GM12878 (cell line): ENCODE measurements around the gene MAL. TPM values are rescaled to one million over a fixed set of nuclear protein-coding genes. Genes with fewer than 3 reads are reported as not detected.
A peak's percentile ranks its signal among the peaks of the same experiment; 100 is the strongest.

Experiments used
- CUX1 ChIP-seq: IDR thresholded peaks from 2 replicates; pipeline ENCODE4 v1.6.1; 2012; ENCODE audit warnings: improper control_type of control experiment, low read depth, low read length; ENCODE audit not compliant: insufficient replicate concordance
- HDGF ChIP-seq: fragments of 450-650 bp; IDR thresholded peaks from 2 replicates; pipeline ENCODE4 v1.6.1; 2016; ENCODE audit warnings: antibody characterized with exemption
- IKZF2 ChIP-seq, 2 experiments: fragments of 450-650 bp; IDR thresholded peaks; 2 replicates each; pipeline ENCODE4 v1.6.1; 2017; ENCODE audit warnings: mild to moderate bottlenecking in 2 of 2, moderate library complexity in 2 of 2
- MEF2A ChIP-seq: IDR thresholded peaks from 2 replicates; pipeline ENCODE4 v1.6.1; 2011; ENCODE audit warnings: low read depth, mild to moderate bottlenecking, low read length, moderate library complexity; ENCODE audit not compliant: insufficient read depth
- NR2F1 ChIP-seq: fragments of 450-650 bp; conservative IDR thresholded peaks from 2 replicates; pipeline ENCODE4 v1.6.1; 2017; ENCODE audit warnings: mild to moderate bottlenecking
- PAX5 ChIP-seq: IDR thresholded peaks from 2 replicates; pipeline ENCODE4 v1.6.1; 2011; ENCODE audit warnings: low read depth, low read length, borderline replicate concordance
- SMC3 ChIP-seq: IDR thresholded peaks from 2 replicates; pipeline ENCODE4 v1.6.1; 2011; ENCODE audit warnings: low read length, improper control_type of control experiment, borderline replicate concordance
- USF2 ChIP-seq: IDR thresholded peaks from 2 replicates; pipeline ENCODE4 v1.6.1; 2011; ENCODE audit warnings: low read depth, low read length, improper control_type of control experiment, borderline replicate concordance
- ZNF274 ChIP-seq: IDR thresholded peaks from one replicate; pipeline ENCODE4 v1.8.0; 2011; ENCODE audit not compliant: insufficient read length, insufficient read depth
- polyA plus RNA-seq, 11 experiments: library from polyadenylated mRNA; depleted of rRNA in 4 of 11; unstranded in 6 of 11; stranded (reverse) in 5 of 11; fragments of >200 nt; fragmentation: Nextera tagmentation in 4 of 11; fragmentation: Illumina TruSeq in 1 of 11; extraction: Ambion mirVana in 4 of 11; extraction: Trizol in 1 of 11; gene quantifications; 1 replicate in 1 of 11; 2 replicates in 10 of 11; pipeline versions ENCODE4 v1.2.1 to v1.2.3, GENCODE V29; 2011 to 2016; ENCODE audit warnings: inconsistent platforms in 2 of 11, missing spikeins in 2 of 11, low read depth in 1 of 11
- total RNA-seq, 4 experiments: library from RNA; depleted of rRNA in 3 of 4; stranded (reverse); fragments of >200 nt in 3 of 4; fragmentation: Illumina TruSeq in 1 of 4; extraction: Trizol in 1 of 4; gene quantifications; 2 replicates each; pipeline versions ENCODE4 v1.2.1 to v1.2.3, GENCODE V29; 2013 to 2021

Gene MAL
- total and polyA plus RNA-seq, 10 of the 15 experiments (the other 5 are each of a cell fraction or from before 2014, with no cell fraction given), result 1.3 to 4.5 (median 1.7) TPM

- no peak for TF ChIP-seq CUX1
- no peak for TF ChIP-seq NR2F1
- no peak for TF ChIP-seq MEF2A
- TF ChIP-seq ZNF274, result no peak
- TF ChIP-seq IKZF2 (IDR thresholded peaks at IDR 0.05), result 0 out of 4 replicates have a peak, but pooled peaks of 1 of the 2 experiments have one; percentile 9
- peak; percentile 93 for TF ChIP-seq SMC3
- no peak for TF ChIP-seq USF2
- TF ChIP-seq PAX5, result no peak
- TF ChIP-seq HDGF, result peak; percentile 33; the same call in 1 of the 2 replicates
- TF ChIP-seq, all 136 proteins: peak for 10
Observed at GRCh38 chr2:95023222-95023597, 2.3 kb upstream of the MAL start (continued).
